T-helper 9 cell (primary cell): ENCODE data around the gene STUB1.

Experiments used
- DNase-seq: peaks from one replicate; pipeline ENCODE4 v3.0.0-alpha.2; 2020

Gene STUB1

DNA sequence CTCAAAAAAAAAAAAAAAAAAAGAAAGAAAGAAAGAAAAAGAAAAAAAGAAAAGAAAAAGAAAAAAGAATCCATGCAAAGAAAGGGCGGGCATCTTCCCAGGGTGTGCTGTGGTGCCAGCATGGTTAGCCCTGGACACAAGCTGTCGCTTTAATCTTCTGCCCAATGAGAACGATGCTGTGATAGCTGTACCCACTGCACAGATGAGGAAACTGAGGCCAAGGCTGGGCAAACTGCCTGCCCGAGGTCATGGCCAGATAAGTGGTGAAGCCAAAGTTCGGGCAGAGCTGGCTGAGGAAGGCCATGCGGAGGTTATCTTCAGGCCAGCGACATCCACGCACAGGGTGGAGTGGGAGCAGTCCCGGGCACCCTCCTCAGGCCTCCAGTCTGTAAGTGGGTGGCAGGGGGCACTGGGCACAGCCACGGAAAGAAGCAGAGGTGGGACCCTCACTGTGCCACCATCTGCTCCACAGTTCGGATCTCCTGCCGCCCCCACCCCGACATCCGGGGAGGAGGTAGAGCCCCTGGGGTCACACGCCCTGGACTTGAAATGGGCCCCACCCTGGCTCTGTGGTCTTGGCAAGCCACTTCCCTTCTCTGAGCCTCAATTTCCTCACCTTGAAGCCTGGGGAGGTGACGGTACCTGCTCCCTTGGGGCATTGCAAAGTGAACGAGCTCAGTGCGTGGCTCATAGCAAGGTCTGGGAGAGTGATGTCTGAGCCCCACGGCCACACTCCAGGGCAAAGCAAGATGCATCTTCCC lies 18.9 kb downstream of the STUB1 start:
- no peak for DNase-seq

- DNase-seq, result peak; percentile 61
Observed at GRCh38 chr16:700684-701584, 20.7 kb downstream of the STUB1 start.

- DNase-seq, result no peak
Observed at GRCh38 chr16:702341-702740, 22.1 kb downstream of the STUB1 start.

DNA sequence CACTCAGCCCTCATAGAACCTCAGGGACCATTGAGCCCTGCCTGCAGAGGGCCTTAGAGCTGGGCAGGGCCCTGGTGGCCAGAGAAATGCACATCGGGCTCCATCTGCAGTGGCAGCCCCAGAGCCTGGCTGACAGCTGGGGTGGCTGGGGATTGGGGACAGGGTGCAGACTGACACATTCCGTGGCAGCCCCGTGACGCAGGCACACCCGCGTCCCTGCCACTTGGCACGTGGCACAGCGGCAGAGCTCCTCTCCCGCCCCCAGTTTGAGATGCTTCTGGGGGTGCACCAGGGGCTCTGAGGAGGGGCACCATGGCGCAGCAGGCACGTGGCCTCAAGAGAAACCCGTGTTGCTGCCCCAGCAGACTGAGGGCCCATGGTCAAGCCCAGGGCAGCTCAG lies 23.2 kb downstream of the STUB1 start:
- no peak for DNase-seq

- DNase-seq, result no peak
Observed at GRCh38 chr16:704047-704446, 23.8 kb downstream of the STUB1 start.

- DNase-seq, result no peak
Observed at GRCh38 chr16:704552-705380, 24.6 kb downstream of the STUB1 start.

- DNase-seq, result no peak
Observed at GRCh38 chr16:705431-706188, 25.4 kb downstream of the STUB1 start, which contains the start of gene FBXL16. TSS of gene FBXL16 (minus strand) at chr16:705801. CDS start at chr16:697405, 8,396 bp downstream.

DNA sequence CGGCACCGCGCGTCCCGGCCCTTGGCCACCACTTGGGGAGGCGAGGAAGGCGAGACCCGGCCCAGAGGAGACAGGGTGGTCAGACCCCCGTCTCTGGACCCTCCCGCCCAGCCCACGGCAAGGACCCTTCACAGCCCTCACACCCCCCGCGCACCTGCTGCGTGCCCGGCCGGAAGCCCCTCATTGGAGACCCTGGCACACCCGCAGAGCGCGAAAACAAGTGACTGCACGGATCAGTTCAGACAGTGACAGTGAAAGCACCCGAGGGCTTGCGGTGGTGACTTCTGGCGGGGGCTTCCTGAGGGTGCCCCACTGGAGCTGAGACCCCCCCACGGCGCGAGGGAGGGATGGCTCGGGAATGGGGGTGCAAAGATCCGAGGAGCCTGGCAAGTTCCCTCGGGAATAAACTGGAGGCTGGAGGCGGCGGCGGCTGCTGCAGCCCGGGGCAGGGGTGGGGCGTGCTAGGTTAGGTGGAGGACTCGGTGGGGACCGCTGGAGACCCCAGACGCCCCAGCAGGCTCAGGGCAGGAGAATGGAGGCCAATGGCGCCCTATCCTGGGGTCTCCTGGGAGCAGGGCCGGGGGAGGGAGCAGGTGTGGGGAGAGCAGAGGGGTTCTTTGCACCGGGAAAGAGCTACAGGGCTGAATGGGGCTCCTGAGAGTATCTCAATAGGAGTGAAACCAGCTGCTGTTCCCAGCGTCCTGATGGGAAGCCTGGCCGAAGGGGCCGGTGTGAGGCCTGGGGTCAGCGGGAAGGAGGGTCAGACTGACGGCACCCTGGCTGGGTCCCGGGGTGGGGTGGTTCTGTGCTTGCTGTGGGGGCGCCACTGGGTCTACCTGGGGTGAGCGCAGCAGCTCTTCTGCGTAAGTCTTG lies 26.2 kb downstream of the STUB1 start:
- DNase-seq, result no peak

DNA sequence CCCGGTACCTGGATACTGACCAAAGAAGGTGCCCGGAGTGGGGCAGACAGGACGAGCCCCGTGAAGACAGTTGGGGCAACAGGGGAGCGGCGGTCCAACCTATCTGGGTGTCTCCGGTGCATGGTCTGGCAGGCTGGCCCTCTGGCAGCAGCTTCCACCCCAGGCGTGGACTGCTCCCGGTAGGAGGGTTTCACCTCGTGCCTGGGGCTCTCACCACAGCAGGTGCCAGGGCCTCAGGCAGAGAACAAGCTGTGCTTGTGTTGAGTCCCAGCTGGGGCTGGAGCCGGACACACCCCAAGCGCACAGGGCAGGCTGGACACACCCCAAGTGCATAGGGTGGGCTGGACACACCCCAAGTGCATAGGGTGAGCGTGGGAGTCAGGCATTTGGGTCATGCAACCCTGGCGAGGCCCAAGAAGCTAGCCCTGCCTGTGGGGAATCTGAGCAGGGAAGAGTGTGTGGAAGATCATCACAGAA lies 26.9 kb downstream of the STUB1 start:
- no peak for DNase-seq

GRCh38 chr16:708019-708418 lies 27.8 kb downstream of the STUB1 start:
- no peak for DNase-seq

DNA sequence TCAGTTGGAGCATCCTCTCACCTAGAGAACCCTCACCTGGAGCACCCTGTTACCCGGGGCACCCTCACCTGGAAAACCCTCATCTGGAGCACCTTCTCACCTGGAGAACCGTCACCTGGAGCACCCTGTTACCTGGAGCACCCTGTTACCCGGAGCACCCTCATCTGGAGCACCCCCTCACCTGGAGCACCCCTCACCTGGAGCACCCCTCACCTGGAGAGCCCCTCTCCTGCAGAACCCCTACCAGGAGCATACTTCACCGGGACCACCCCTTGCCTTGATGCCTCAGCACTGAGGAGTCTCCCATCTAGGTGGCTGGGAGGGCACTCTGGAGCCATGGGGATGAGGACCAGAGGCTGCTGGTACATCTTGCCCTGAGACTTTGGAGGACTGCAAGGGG lies 28.7 kb downstream of the STUB1 start:
- no peak for DNase-seq

GRCh38 chr16:709566-710499 lies 29.6 kb downstream of the STUB1 start:
- no peak for DNase-seq

- no peak for DNase-seq
Observed at GRCh38 chr16:710500-711075, 30.4 kb downstream of the STUB1 start.

- no peak for DNase-seq
Observed at GRCh38 chr16:711084-711483, 30.9 kb downstream of the STUB1 start.

DNA sequence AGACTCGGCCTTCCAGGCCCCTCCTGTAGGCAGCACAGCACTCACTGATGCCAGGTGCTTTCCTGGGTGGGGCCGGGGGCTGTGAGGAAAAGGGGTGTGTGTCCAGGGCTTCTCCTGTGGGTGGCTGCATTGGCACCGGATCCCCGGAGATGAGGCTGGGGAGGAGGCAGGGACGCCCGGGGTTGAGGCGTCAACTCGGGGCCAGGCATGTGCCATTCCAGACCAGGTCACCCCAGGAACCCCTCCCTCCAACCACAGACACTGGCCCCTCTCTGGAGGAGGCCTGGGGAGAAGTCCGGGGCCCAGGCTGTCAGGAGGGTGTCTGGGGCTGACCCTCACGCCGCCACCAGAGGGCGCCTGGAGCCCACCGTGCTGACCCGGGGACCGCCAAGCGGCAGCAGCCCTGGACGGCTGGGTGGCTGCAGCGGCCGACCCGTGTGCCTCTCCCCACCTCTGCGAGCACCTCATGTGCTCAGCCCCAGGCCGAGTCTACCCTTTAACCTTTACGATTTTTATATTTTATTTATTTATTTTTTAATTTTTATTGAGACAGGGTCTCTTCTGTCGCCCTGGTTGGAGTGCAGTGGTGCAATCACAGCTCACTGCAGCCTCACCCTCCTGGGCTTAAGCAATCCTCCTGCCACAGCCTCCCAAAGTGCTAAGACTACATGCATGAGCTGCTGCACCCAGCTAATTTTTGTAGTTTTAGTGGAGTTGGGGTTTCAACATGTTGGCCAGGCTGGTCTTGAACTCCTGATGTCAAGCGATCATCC lies 31.5 kb downstream of the STUB1 start:
- DNase-seq, result peak; percentile 82

GRCh38 chr16:712740-713250 lies 32.6 kb downstream of the STUB1 start:
- peak; percentile 37 for DNase-seq

GRCh38 chr16:714079-714478 lies 33.9 kb downstream of the STUB1 start:
- no peak for DNase-seq
